CD4-positive, alpha-beta T cell treated with Interleukin-4 for 4 hours (primary cell): ENCODE data around the gene PARP15.
"Not testable (repeated sequence)": the region's sequence is repeated elsewhere in the genome, so short reads cannot be mapped to it uniquely, and the experiment has no call there.

Experiments used
- DNase-seq: peaks from one replicate; pipeline ENCODE4 v3.0.0-alpha.2; 2020

PARP15 gene

DNA sequence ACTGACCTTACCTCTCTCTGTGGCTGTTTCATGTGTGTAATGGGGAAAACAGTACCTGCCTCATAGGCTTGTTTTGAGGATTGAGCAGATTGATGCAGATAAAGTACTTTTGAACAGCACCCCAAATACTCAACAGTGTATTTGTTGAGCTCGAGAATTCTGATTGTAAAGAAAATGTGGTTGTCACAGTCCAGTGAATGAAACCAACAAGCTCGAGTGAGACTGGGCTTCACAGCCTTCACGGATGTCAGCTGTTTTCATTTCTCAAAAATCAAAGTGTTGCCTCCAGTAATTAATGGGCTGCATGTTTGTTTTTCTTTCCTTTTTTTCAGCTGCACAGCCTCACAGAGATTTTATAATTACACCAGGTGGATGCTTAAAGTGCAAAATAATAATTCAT is 43.7 kb downstream of the PARP15 start:
- DNase-seq: no peak

DNA sequence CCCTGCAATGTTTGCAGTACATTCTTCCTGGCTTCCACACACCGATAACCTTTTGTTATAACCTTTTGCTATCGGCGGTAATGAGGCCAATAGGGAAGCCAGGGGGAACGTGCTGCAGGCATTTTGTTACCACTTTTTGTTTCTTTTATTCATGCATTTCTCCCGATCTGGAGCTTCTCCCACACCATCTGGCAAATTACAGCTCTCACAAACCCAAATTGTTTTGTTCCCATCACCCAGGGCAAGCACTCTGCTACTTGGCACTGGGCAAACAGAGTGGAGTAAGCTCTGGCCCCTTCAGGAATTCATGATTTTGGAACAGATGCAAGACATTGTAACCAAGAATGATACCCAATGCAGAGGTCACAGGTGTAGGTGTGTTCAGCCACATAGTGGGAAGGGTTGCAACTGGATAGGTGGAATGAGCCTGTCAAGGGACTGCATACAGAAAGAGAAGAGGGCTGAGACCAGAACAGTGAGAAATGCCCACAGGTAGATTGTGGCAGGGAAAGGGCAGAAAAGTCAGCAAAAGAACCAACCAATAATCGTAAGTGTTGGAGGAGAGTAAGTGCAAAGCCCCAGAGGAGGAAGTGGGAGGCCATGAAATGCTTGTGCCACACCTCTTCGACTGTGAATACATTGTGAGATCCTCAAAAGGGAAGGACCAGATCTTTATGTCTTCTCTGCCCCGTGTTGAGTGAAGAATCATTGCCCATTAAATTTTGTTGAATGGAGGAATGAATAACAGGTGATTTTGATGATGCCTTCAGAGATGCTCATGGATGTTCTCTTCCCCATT is 45.8 kb downstream of the PARP15 start:
- DNase-seq: no peak

DNA sequence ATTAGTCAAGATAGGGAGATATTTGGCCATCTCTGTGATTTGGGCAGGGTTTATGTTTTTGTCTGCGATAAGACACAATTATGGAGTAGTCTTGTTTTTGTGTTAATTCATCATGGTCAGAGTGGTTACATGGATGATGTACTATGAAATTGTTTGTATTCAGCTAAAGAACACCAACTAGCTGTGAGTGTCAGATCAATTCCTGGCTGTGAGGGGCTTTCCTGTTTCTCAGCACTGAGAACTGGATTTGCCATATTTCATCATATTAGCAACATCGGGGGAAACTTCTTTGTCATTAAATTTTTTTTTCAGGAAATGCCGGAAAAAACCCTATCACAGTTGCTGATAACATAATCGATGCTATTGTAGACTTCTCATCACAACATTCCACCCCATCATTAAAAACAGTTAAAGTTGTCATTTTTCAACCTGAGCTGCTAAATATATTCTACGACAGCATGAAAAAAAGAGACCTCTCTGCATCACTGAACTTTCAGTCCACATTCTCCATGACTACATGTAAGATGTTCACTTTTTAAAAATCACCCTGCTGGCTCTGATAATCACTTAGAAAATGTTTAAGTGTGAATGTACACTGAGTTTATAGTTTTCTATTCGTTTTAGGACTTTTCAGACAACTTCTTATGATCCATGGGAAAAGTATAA is 49.2 kb downstream of the PARP15 start:
- DNase-seq: no peak

DNA sequence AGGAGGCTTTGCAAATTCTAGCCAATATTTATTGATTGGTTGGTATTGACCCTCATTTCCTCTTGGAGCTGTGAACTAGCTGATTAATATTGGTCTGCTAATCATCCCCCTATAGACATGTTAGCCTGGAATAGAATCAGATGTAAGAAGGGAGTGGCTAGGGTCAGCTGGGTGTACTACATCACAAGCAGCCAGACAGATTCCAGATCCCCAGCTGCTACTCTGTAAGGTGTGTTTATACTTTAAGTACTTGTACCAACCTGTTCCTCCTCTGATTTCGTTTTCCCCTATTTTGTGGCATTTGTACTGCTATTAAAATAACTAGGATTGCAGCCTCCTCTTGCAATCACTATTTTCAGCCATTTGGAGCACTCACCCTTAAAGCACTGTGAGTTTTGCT is 49.9 kb downstream of the PARP15 start:
- DNase-seq: no peak

DNA sequence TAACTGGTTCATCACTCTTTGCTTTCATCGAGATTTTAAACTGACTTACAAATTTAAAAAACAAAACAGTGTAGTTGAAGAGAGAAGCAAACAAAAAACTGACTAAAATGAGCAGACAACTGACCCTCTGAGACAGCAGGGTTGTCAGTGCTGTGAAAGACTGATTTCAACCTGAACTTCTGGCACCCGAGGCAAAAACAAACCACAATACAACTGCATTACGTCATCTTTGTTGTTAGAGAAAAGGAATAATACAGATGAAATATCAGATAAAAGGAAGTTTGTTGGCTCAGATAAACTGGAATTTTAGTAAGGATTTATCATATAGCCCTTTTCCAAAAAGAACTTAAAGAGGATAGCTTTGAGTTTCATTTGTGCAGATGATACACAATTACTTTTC is 51.1 kb downstream of the PARP15 start:
- no peak for DNase-seq

DNA sequence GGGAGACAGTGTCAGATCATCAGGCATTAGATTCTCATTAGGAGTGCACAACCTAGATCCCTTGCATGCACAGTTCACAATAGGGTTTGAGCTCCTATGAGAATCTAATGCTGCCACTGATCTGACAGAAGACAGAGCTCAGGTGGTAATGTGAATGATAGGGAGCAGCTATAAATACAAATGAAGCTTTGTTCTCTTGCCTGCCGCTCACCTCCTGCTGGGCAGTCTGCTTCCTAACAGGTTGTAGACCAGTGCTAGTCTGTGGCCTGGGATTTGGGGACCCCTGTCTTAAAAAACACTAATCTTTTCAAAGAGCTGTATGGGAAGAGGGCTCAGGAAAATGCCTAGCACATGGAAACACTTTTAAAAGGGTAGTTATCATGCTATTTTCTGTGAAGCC is 52.3 kb downstream of the PARP15 start:
- no peak for DNase-seq

DNA sequence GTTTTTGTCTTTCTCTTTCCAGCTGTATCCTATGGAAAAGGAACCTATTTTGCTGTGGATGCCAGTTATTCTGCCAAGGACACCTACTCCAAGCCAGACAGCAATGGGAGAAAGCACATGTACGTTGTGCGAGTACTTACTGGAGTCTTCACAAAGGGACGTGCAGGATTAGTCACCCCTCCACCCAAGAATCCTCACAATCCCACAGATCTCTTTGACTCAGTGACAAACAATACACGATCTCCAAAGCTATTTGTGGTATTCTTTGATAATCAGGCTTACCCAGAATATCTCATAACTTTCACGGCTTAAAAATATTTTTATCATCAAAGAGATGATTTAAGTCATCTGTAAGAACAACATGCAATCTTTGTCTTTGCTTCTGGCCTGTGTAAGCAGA is 58.3 kb downstream of the PARP15 start:
- DNase-seq: no peak

DNA sequence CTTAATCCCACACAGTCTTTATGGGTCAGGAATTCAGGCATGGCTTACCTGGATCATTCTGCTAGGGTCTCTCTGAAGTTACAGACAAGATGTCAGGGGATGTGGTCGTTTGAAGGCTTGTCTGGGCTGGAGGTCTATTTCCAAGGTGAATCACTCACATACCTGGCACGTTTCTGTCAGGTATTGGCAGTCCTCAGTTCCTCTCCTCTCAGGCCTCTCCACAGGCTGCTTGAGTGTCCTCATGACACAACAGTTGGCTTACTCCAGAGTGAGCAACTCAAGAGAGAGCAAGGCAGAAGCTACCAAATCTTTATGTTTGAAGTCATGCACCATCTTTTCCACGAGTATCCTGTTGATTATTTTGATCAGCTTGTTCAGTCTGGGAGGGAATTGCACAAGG is 59.2 kb downstream of the PARP15 start:
- no peak for DNase-seq

DNA sequence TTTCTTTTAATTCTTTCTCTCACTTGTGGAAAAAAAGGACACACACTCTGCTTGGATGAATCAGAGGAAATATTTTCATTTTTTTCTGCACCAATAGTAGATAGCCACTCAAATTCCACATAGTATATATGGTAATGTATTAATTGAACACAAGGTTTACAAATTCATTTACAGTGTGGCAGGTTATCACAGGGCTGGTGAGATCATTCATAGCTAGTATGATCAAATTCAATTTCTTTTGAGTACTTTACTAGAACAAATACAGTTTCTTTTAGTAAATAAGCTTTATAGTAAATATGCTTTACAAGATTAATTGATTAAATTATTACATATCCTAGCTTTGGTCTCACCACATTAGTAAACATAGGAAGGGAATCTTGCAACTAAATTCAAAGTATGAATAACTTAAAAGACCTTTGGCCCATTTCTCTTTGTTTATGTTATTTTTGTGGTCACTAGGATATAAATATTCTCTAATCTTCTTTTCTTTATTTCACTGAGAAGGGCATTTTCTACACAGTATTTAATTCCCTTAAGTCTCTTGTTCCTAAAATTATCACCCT is 63.1 kb downstream of the PARP15 start:
- no peak for DNase-seq

DNA sequence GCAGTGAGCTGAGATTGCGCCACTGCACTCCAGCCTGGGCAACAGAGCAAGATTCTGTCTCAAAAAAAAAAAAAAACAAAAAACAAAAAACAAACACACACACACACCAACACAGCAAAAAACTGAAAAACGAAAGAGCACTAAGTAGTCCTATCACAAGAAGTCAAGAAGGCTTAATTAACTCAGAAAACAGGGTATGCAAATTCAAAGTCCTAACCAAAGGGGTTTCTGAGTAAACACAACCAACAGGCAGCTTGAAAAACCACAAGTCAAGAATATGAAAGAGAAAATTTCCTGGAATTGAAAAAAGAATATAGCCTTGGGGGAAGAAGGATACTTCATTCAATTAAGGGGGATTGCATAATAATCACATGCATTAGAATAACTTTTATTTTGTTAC is 65.5 kb downstream of the PARP15 start:
- DNase-seq: peak; percentile 28

DNA sequence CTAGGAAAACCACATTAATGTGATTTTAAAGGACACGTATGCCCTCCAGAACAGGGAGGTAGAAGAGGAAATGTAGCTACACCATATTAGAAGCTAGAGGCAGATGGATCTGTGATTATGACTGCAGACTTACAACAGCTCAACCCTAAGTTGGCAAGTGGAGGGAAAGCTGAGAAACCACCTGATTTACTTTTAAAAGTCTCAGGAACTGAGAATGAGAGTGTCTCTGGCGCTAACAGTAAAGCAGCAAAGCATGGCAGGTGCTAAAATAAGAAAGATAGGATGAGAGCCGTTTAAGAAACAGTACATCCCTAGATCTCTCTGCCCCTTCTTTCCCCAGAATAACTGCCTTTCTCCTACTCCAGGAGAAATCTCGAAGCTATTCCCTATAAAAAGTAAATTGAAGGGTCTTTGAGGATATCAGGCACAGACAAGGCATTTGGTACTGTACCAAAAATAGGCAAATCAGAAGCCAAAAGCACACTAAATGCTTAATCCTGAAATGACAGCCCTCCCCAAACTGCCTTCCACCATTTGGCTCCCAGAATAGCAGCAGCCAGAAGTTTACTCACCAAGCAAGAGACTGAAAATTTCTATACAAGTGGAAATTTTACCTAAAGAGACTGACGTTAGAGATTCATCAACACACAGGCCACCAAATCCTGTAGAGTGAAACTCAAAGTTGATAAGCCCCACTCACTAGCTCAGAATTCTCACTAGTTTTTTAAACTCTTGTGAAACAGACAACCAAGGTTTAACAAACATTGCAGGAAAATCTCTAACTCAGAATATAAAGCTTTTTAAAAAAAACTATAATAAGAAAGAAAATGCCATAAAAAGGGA is 68.9 kb downstream of the PARP15 start:
- DNase-seq: peak; percentile 46

DNA sequence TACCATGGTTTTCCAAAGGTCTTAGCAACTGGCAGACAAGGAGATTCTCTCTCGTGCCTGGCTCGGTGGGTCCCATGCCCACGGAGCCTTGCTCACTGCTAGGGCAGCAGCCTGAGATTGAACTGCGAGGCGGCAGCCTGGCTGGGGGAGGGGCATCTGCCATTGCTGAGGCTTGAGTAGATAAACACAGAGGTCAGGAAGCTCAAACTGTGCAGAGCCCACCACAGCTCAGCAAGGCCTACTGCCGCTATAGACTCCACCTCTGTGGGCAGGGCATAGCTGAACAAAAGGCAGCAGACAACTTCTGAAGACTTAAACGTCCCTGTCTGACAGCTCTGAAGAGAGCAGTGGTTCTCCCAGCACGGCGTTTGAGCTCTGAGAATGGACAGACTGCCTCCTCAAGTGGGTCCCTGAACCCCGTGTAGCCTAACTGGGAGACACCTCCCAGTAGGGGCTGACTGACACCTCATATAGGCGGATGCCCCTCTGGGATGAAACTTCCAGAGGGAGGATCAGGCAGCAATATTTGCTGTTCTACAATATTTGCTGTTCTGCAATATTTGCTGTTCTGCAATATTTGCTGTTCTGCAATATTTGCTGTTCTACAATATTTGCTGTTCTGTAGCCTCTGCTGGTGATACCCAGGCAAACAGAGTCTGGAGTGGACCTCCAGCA is 73.9 kb downstream of the PARP15 start:
- not testable (repeated sequence) for DNase-seq

DNA sequence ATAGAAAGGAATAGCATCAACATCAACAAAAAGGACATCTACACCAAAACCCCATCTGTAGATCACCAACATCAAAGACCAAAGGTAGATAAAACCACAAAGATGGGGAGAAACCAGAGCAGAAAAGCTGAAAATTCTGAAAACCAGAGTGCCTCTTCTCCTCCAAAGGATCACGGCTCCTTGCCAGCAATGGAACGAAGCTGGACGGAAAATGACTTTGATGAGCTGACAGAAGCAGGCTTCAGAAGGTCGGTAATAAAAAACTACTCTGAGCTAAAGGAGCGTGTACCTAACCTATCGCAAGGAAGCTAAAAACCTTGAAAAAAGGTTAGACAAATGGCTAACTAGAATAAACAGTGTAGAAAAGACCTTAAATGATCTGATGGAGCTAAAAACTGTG is 74.5 kb downstream of the PARP15 start:
- DNase-seq: not testable (repeated sequence)

DNA sequence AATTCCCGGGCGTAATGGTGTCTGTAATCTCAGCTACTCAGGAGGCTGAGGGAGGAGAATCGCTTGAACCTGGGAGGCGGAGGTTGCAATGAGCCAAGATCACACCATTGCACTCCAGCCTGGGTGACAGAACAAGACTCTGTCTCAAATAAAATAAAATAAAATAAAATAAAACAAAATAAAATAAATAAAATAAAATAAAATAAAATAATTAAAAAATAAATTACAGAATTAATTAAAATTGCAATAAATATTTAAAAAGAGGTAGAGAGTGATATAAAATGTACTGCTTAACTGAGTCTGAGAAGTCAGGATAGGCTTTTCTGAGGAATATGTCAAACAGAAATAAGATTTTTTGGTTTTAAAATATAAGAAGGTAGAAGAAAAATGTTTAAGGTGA is 80.9 kb downstream of the PARP15 start:
- not testable (repeated sequence) for DNase-seq

DNA sequence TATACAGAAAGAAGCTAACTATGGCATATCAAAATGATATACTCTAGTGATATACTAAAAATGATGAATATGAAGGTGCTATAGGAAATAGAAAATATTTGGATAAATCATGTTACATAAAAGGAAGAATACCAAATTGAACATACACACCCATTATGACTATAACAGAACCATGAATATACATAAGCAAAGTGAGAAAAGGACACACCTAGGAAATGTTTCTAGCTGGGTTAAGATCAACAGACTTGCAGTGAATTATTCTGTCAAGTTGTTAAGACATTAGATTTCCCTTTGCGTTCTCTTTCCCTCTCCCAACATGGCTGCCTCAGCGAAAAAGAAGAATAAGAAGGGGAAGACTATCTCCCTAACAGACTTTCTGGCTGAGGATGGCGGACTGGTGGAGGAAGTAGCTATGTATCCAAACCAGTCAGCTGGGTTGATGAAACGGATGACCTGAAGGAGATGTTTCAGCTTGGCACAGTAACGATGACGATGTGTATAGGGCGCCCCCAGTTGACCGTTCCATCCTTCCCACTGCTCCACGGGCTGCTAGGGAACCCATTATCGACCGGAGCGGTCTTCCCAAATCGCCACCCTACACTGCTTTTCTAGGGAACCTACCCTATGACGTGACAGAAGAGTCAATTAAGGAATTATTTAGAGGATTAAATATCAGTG is 83.0 kb downstream of the PARP15 start:
- DNase-seq: no peak

DNA sequence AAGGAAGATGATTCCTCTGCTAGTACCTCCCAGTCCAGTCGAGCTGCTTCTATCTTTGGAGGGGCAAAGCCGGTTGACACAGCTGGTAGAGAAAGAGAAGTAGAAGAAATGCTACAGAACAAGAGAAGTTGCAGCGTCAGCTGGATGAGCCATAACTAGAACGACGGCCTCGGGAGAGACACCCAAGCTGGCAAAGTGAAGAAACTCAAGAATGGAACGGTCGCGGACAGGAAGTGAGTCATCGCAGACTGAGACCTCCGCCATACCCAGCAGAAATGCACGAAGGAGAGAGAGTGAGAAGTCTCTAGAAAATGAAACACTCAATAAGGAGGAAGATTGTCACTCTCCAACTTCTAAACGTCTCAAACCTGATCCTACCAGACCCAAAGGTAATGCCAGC is 84.2 kb downstream of the PARP15 start:
- DNase-seq: no peak

DNA sequence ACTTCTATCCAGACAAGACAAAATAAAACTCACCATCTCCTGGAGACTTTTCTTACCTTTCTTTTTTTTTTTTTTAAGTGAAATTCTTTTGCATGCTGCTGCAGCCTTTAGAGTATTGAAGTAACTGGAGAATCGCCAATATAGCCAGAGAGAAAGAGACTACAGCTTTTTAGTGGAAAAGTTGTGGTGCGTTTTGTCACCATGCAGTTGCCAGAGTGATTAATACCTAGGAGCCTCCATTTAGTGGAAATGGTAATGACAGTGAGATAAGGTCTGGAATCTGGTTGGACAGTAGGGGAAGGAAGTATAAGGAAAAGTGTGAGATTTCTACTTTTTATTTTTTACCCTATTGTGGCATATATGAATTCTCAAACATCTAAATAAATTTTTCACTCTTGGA is 85.1 kb downstream of the PARP15 start:
- DNase-seq: no peak

DNA sequence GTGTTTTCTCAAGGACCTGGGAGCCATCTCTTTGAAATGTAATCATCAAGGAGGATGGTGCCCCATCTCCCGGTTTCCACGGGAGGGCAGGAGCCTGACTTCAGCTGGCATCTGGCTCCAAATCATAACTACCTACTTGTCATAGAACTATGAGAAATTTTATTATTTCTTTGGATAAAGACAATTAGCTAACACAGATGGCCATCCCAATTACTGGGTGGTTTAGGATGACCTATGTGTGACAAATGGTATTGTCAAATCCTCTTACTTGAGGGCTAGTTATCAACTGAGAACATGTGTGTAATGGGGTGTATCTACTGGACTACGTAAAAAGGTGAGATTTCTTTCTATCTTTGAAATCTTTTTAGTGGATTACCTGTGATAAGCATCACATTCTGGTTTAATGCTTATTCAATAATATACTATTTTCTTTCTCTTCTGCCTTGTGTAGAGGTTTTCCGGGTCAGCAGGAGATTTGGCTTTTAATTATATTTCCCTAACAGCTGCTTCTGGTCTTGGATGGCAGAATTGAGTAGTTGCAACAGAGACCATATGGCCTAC is 87.9 kb downstream of the PARP15 start:
- no peak for DNase-seq

DNA sequence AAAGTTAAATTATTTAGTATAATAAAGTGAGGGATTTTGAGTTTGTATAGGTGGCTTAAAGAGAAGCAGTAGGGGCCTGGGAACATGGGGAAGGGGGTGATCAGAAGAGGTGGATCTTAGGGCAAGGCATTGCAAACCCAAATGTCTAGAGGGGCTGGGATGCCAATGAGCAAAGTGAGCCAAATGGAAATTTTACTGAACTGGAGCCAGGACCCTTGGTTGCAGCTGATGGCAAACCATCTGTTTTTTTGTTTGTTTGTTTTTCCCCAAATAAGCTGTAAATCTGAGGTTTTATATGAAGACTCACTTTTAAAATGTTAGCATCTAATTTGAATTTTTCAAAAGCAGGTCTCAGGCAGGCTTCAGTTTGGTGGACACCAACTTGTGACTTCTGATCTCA is 88.4 kb downstream of the PARP15 start:
- DNase-seq: no peak

DNA sequence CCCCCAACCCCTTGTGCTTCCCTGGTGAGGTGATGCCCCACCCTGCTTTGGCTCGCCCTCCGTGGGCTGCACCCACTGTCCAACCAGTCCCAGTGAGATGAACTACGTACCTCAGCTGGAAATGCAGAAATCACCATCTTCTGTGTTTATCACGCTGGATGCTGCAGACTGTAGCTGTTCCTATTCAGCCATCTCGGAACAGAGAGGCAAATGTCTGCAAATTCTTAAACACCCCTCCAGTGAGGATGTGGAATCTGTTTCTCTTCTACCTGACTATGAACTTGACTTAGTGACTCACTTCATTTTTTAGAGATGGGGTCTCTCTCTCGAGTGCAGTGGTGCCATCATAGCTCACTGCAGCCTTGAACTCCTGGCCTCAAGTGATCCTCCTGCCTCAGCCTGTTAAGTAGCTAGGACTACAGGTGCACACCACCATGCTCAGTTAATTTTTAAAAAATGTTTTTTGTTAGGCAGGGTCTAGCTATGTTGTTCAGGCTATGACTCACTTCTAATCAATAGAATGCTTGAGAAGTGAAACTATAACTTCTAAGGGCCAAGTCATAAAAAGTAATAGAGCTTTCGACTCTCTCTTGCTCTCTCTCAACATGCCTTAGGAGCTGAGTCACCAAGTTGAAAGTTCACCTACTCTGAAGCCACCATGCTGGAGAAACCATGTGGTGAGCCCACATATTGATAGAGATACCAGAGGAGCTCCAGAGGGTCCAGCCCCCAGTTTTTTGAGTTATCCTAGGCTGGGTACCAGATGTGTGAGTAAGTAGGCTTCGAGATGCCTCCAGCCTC is 91.7 kb downstream of the PARP15 start:
- DNase-seq: no peak

DNA sequence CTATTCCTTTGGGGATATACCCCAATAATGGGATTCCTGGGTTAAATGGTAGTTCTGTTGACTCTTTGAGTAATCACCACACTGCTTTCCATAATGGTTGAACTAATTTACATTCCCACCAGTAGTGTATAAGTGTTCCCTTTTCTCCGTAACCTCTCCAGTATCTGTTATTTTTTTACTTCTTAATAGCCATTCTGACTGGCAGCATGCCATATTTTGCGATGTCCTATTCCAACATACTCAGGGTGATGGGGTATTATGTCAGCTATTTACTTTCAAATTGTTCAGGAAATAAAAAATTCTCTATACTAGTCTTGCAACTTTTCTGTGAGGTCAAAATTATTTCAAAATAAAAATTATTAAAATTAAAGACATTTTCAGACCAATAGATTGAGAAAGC is 94.1 kb downstream of the PARP15 start:
- DNase-seq: no peak
